Measurements from ENCODE around the gene DCST1. TPM values are rescaled to one million over a fixed set of nuclear protein-coding genes. Genes with fewer than 3 reads are reported as not detected.

The DCST1 gene
- total and polyA plus RNA-seq, 2 of the 13 experiments (the other 11 are each of a cell fraction or from before 2014, with no cell fraction given), result 0.04 TPM; not detected in 1

DNA sequence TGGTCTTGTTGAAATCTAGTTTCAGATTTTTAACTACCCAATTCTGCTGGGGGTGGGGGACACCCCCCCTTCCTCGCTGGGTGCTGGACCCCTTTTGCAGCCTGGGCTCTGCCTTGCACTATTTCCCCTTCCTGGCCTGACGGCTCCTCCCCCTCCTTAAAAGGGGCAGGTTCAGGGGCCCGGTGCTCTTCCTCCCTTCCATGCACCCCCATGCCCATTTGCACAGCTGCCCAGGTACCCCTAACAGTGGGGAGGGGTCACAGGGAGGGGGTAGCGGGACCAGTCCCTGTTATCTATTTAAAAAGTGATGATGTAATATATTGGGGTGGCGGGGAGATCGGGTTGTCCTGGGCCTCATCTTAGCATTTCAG, 15.7 kb upstream of the DCST1 start (continued):
- no peak for TF ChIP-seq ZFP37 (CRISPR knock-in tag; IDR thresholded peaks at IDR 0.05; ENCODE audit: borderline replicate concordance)

DNA sequence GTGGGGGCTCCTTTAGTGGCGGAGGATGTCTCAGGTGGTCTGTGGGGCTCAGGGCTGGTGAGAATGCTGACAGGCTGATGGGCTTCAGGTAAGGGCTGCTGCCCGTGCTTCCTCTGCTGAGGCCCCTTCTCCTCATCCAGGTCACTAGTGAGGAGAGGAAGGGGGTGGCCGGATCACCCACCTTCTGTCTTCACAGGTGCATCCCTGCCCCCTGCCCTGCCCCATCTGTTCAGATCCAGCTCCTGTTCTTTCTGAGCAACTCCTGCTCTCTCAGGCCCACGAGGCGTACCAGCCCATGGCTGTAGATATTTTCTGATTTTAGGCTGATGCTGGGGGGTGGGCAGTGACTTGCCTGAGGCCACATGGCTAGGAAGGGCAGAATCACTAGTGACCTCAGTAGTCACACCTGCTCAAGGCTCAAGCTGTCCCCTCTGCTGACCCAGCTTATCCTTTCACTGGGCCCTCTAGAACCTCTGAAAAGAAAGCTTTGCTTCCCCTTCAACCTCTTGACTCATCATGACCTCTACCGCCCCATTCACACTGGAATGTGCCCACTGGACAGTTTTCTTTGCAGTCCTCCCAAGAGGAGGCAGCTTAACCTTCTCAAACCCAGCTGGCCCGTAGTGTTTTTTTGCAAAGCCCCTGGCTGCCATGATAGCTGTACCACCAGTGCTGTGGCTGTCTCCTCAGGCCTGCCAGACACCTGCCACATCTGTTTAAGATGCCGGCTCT, 14.8 kb upstream of the DCST1 start:
- BruUV-seq (replicated peaks), result no TSS peak

More for the DNA sequence above, 14.8 kb upstream of the DCST1 start:
- H3K9me3 ChIP-seq (ENCODE audit: low read length), result no peaks in the 10 kb centered on the region
- H3K36me3 ChIP-seq (replicated peaks in 1 of 2; ENCODE audit: control insufficient read depth in 1 of 2, insufficient read depth in 2 of 2, low read length in 2 of 2), result peaks cover 6 to 16% of the 10 kb centered on the region in 2 experiments; a peak in 3 of 5 replicates
- TF ChIP-seq MAFF (IDR thresholded peaks at IDR 0.05; ENCODE audit: low read depth, low read length) (peak; percentile 47; the same call in 1 of the 2 replicates), POLR2G (IDR thresholded peaks at IDR 0.05; ENCODE audit: low read depth, low read length) (peak; percentile 22; the same call in 1 of the 2 replicates), MAFK (conservative IDR thresholded peaks at IDR 0.05 in 1 of 2, IDR thresholded peaks at IDR 0.05 in 1 of 2; ENCODE audit: low read length in 2 of 2) (peak; percentile 29 to 45; a peak in 3 of 4 replicates), ERF (CRISPR knock-in tag; IDR thresholded peaks at IDR 0.05) (no peak), ZNF484 (CRISPR knock-in tag; IDR thresholded peaks at IDR 0.05; ENCODE audit: borderline replicate concordance, low read depth) (no peak), SRSF1 (optimal IDR thresholded peaks at IDR 0.05; ENCODE audit: low read depth, low read length) (no peak), RBFOX2 (IDR thresholded peaks at IDR 0.05; ENCODE audit: low read depth, low read length) (no peak), CBX1 (IDR thresholded peaks at IDR 0.05; ENCODE audit: low read depth) (no peak), ZFP37 (CRISPR knock-in tag; IDR thresholded peaks at IDR 0.05; ENCODE audit: borderline replicate concordance) (no peak), RBM22 (optimal IDR thresholded peaks at IDR 0.05; ENCODE audit: low read length) (peak; percentile 44), ZMYM2 (CRISPR knock-in tag; IDR thresholded peaks at IDR 0.05) (no peak), ELF4 (CRISPR knock-in tag; IDR thresholded peaks at IDR 0.05; ENCODE audit: borderline replicate concordance) (no peak)
- no peak overlapping the region for H3K27ac ChIP-seq (ENCODE audit: extremely low read length, insufficient read depth, low read length)
- intact Hi-C loops (cut with micrococcal nuclease; ENCODE audit: unreplicated experiment) (no loop called here), in situ Hi-C loops (cut with HindIII; ENCODE audit: extremely low pct_ligation_motif_present, low pct_unique_long_range_greater_than_20kb) (no loop called here)
- ATAC-seq (no peak), DNase-seq (ENCODE audit: low spot score) (no peak), FAIRE-seq (no peak)
- H3K9ac ChIP-seq (ENCODE audit: insufficient read depth, low read depth, low read length), result no peak overlapping the region
- H4K20me1 ChIP-seq (ENCODE audit: insufficient read depth, low read length), result no peaks in the 10 kb centered on the region
- peaks cover 46% of the 10 kb centered on the region for H3K4me1 ChIP-seq (ENCODE audit: insufficient read depth, low read length)
- H3K79me2 ChIP-seq (ENCODE audit: insufficient read depth, low read length), result no peaks in the 10 kb centered on the region
- no peak overlapping the region for H3K4me2 ChIP-seq (ENCODE audit: low read depth, low read length)
- CTCF ChIA-PET (ENCODE audit: low intra/inter-chr PET ratio, low total read pairs), result interaction anchor here (0.8 to 2.8 kb wide), 7 partner anchors 19 to 65 kb away, joined by 3 to 54 read pairs (median 9); partner anchors contain the start of genes CKS1B, PYGO2 and ZBTB7B
- H2AFZ ChIP-seq (ENCODE audit: low read length), result no peak overlapping the region
- WGBS (ENCODE audit: low lambda C conversion rate), result 91% methylated on average over 8 of the region's 8 CpGs
- H3K4me3 ChIP-seq (replicated peaks in 1 of 3; ENCODE audit: insufficient read depth in 1 of 3, low read depth in 2 of 3, low read length in 3 of 3), result no peak overlapping the region
- POLR2A ChIA-PET, result interaction anchor here (1.1 to 2.0 kb wide), 3 partner anchors 12 to 26 kb away, joined by 4 to 9 read pairs (median 5); no protein-coding TSS in a partner anchor
- H3K27me3 ChIP-seq (ENCODE audit: control insufficient read depth in 1 of 2, insufficient read depth in 2 of 2, low read length in 2 of 2), result no peaks in the 10 kb centered on the region
